Breast epithelium (tissue), 3 donors: ENCODE measurements around the gene SLC5A12.

Experiments
- POLR2A ChIP-seq: fragments of 450-650 bp; IDR thresholded peaks from one replicate; pipeline ENCODE4 v1.6.1; 2016; ENCODE audit warnings: antibody characterized with exemption, mild to moderate bottlenecking, moderate library complexity
- POLR2AphosphoS5 ChIP-seq, 3 donors: sonication (generic); formaldehyde crosslinking; IDR thresholded peaks; one replicate each; pipeline ENCODE4 v1.6.1; 2017; ENCODE audit warnings: antibody characterized with exemption in 3 of 3
- TF ChIP-seq, protein P1 (sequence below), 3 donors: fragments of 450-650 bp; IDR thresholded peaks; one replicate each; pipeline ENCODE4 v1.5.1; 2016 to 2017; ENCODE audit warnings: antibody characterized with exemption in 3 of 3, mild to moderate bottlenecking in 3 of 3, moderate library complexity in 3 of 3

DNA sequence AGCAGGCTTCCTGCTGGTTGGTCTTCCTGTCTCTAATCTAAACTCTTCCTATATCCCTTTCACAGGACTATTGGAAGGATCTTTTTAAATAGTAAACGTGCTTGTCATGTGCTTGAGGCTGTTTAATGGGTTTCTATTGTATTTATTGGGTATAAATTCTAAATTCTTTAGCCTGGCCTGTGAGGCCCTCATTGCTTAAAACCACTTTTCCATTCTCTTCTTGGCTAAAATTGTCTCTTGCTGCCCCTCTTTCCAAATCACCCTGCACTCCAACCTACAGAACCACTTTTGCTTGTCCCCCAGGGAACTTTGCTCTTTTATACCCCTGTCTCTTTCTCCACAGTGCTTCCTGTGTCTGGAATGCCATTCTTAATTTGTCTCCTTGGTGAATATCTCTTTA lies 103.4 kb downstream of the SLC5A12 start:
- TF ChIP-seq POLR2A (no peak), POLR2AphosphoS5 (IDR thresholded peaks at IDR 0.05) (no peak)
- TF ChIP-seq, protein P1, sequence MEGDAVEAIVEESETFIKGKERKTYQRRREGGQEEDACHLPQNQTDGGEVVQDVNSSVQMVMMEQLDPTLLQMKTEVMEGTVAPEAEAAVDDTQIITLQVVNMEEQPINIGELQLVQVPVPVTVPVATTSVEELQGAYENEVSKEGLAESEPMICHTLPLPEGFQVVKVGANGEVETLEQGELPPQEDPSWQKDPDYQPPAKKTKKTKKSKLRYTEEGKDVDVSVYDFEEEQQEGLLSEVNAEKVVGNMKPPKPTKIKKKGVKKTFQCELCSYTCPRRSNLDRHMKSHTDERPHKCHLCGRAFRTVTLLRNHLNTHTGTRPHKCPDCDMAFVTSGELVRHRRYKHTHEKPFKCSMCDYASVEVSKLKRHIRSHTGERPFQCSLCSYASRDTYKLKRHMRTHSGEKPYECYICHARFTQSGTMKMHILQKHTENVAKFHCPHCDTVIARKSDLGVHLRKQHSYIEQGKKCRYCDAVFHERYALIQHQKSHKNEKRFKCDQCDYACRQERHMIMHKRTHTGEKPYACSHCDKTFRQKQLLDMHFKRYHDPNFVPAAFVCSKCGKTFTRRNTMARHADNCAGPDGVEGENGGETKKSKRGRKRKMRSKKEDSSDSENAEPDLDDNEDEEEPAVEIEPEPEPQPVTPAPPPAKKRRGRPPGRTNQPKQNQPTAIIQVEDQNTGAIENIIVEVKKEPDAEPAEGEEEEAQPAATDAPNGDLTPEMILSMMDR (IDR thresholded peaks at IDR 0.05), result no peak
